H9 (cell line): ENCODE data around the gene ASPSCR1. TPM values are rescaled to one million over a fixed set of nuclear protein-coding genes. Genes with fewer than 3 reads are reported as not detected.

Source experiments
- DNase-seq: peaks from one replicate; pipeline ENCODE4 v3.0.0-alpha.2; 2017
- H2AFZ ChIP-seq: one replicate; pipeline ENCODE4 v1.6.1; 2013; ENCODE audit warnings: mild to moderate bottlenecking, low read length, control low read depth, moderate library complexity
- H2AK5ac ChIP-seq: 2 replicates; pipeline ENCODE4 v1.6.1; 2013; ENCODE audit warnings: low read length, control low read depth, mixed read lengths; ENCODE audit not compliant: insufficient read length
- H2BK120ac ChIP-seq: one replicate; pipeline ENCODE4 v1.6.1; 2013; ENCODE audit warnings: low read depth, mild to moderate bottlenecking, low read length, control low read depth, inconsistent platforms; ENCODE audit not compliant: poor library complexity, severe bottlenecking
- H2BK12ac ChIP-seq: 2 replicates; pipeline ENCODE4 v1.6.1; 2013; ENCODE audit warnings: low read length, control low read depth, mixed read lengths, low read depth; ENCODE audit not compliant: insufficient read length
- H2BK15ac ChIP-seq: 2 replicates; pipeline ENCODE4 v1.6.1; 2013; ENCODE audit warnings: low read depth, low read length, control low read depth
- H2BK20ac ChIP-seq: one replicate; pipeline ENCODE4 v1.6.1; 2013; ENCODE audit warnings: low read depth, mild to moderate bottlenecking, low read length, control low read depth, inconsistent platforms; ENCODE audit not compliant: poor library complexity, severe bottlenecking
- H2BK5ac ChIP-seq: 2 replicates; pipeline ENCODE4 v1.6.1; 2013; ENCODE audit warnings: low read length, control low read depth, mixed read lengths; ENCODE audit not compliant: insufficient read length
- H3K14ac ChIP-seq: 2 replicates; pipeline ENCODE4 v1.6.1; 2013; ENCODE audit warnings: low read length, control low read depth; ENCODE audit not compliant: insufficient read depth
- H3K18ac ChIP-seq: 2 replicates; pipeline ENCODE4 v1.6.1; 2013; ENCODE audit warnings: low read depth, mild to moderate bottlenecking, mixed read lengths, low read length, control low read depth; ENCODE audit not compliant: insufficient read length
- H3K23ac ChIP-seq: 2 replicates; pipeline ENCODE4 v1.6.1; 2013; ENCODE audit warnings: low read length, control low read depth, mixed read lengths, low read depth; ENCODE audit not compliant: insufficient read length
- H3K23me2 ChIP-seq: 2 replicates; pipeline ENCODE4 v1.6.1; 2013; ENCODE audit warnings: low read depth, mild to moderate bottlenecking, mixed read lengths, low read length, control low read depth; ENCODE audit not compliant: insufficient read length, poor library complexity, severe bottlenecking
- H3K27ac ChIP-seq: 2 replicates; pipeline ENCODE4 v1.5.1; 2013; ENCODE audit warnings: low read length, control low read depth, mixed read lengths, low read depth; ENCODE audit not compliant: insufficient read length
- H3K27me3 ChIP-seq: 2 replicates; pipeline ENCODE4 v1.6.1; 2013; ENCODE audit warnings: low read length, control low read depth, inconsistent platforms; ENCODE audit not compliant: insufficient read depth
- H3K4ac ChIP-seq: 2 replicates; pipeline ENCODE4 v1.6.1; 2013; ENCODE audit warnings: low read depth, mild to moderate bottlenecking, control low read depth, inconsistent platforms, low read length, moderate library complexity
- H3K4me1 ChIP-seq: 2 replicates; pipeline ENCODE4 v1.6.1; 2013; ENCODE audit warnings: low read length, control low read depth, inconsistent platforms; ENCODE audit not compliant: insufficient read depth
- H3K4me2 ChIP-seq: 2 replicates; pipeline ENCODE4 v1.6.1; 2013; ENCODE audit warnings: low read length, control low read depth, mixed read lengths; ENCODE audit not compliant: insufficient read length, insufficient read depth
- H3K56ac ChIP-seq: 2 replicates; pipeline ENCODE4 v1.6.1; 2013; ENCODE audit warnings: low read depth, mild to moderate bottlenecking, mixed read lengths, low read length, control low read depth; ENCODE audit not compliant: insufficient read length
- H3K79me1 ChIP-seq: 2 replicates; pipeline ENCODE4 v1.6.1; 2013; ENCODE audit warnings: low read depth, mild to moderate bottlenecking, moderate library complexity, low read length, control low read depth, inconsistent platforms; ENCODE audit not compliant: insufficient read depth, poor library complexity, severe bottlenecking
- H3K79me2 ChIP-seq: 2 replicates; pipeline ENCODE4 v1.6.1; 2013; ENCODE audit warnings: low read length, control low read depth, inconsistent platforms; ENCODE audit not compliant: insufficient read depth
- H3K9ac ChIP-seq: 2 replicates; pipeline ENCODE4 v1.6.1; 2013; ENCODE audit warnings: low read length, control low read depth, mixed read lengths; ENCODE audit not compliant: insufficient read length; ENCODE audit errors: extremely low read depth
- H3K9me3 ChIP-seq: one replicate; pipeline ENCODE4 v1.6.1; 2013; ENCODE audit warnings: low read depth, low read length, inconsistent platforms; ENCODE audit not compliant: control insufficient read depth
- H3T11ph ChIP-seq: one replicate; pipeline ENCODE4 v1.6.1; 2013; ENCODE audit warnings: mild to moderate bottlenecking, low read length, control low read depth, inconsistent platforms
- H4K20me1 ChIP-seq: one replicate; pipeline ENCODE4 v1.6.1; 2013; ENCODE audit not compliant: control insufficient read depth, insufficient read length, insufficient read depth
- H4K5ac ChIP-seq: 2 replicates; pipeline ENCODE4 v1.6.1; 2013; ENCODE audit warnings: low read depth, mild to moderate bottlenecking, mixed read lengths, low read length, control low read depth; ENCODE audit not compliant: insufficient read length
- H4K8ac ChIP-seq: replicated peaks from 2 replicates; pipeline ENCODE4 v1.6.1; 2013; ENCODE audit warnings: low read length, control low read depth, mixed read lengths, low read depth; ENCODE audit not compliant: insufficient read length
- H4K91ac ChIP-seq: 2 replicates; pipeline ENCODE4 v1.6.1; 2013; ENCODE audit warnings: low read depth, mild to moderate bottlenecking, moderate library complexity, mixed read lengths, low read length, control low read depth; ENCODE audit not compliant: insufficient read length
- H3K27ac Mint-ChIP-seq, 3 experiments: 2 replicates in 2 of 3; 3 replicates in 1 of 3; pipeline ENCODE4 v1.8.0; 2020 to 2021; ENCODE audit warnings: mixed read lengths in 3 of 3, mild to moderate bottlenecking in 1 of 3, moderate library complexity in 1 of 3
- H3K27me3 Mint-ChIP-seq: 2 replicates; pipeline ENCODE4 v1.8.0; 2021; ENCODE audit warnings: low read depth, mild to moderate bottlenecking, moderate library complexity, mixed read lengths
- H3K36me3 Mint-ChIP-seq, 3 experiments: 2 replicates in 2 of 3; 3 replicates in 1 of 3; pipeline ENCODE4 v1.8.0; 2020 to 2021; ENCODE audit warnings: low read depth in 3 of 3, mixed read lengths in 3 of 3; ENCODE audit not compliant: insufficient read depth in 1 of 3
- H3K4me1 Mint-ChIP-seq, 2 experiments: 2 replicates each; pipeline ENCODE4 v1.8.0; 2020; ENCODE audit warnings: mixed read lengths in 2 of 2
- H3K4me3 Mint-ChIP-seq, 2 experiments: 2 replicates in 1 of 2; 3 replicates in 1 of 2; pipeline ENCODE4 v1.8.0; 2020 to 2021; ENCODE audit warnings: mild to moderate bottlenecking in 2 of 2, mixed read lengths in 2 of 2, moderate library complexity in 1 of 2
- H3K9me3 Mint-ChIP-seq, 2 experiments: 2 replicates in 1 of 2; 3 replicates in 1 of 2; pipeline ENCODE4 v1.8.0; 2020; ENCODE audit warnings: mild to moderate bottlenecking in 2 of 2, mixed read lengths in 2 of 2, moderate library complexity in 1 of 2
- CTCF ChIP-seq: fragments of 200-600 bp; sonication (generic); conservative IDR thresholded peaks from 3 replicates; pipeline ENCODE4 v1.8.0; 2021; ENCODE audit warnings: antibody characterized with exemption, mild to moderate bottlenecking
- WGBS: extraction: QIAGEN DNeasy Blood & Tissue Kit; methylation state at CpG from one replicate; pipeline ENCODE4 v1.1.7; 2013; ENCODE audit warnings: missing lambda C conversion rate, low lambda C conversion rate, mixed read lengths; ENCODE audit not compliant: insufficient read length; ENCODE audit errors: extremely low coverage; 5-methylcytosine and 5-hydroxymethylcytosine counted together
- total RNA-seq: library from RNA; stranded (reverse); gene quantifications from 2 replicates; pipeline ENCODE4 v1.2.1, GENCODE V29; 2021

ASPSCR1 gene
- total RNA-seq, 1 experiment from 2014 or later = 50.9 TPM

DNA sequence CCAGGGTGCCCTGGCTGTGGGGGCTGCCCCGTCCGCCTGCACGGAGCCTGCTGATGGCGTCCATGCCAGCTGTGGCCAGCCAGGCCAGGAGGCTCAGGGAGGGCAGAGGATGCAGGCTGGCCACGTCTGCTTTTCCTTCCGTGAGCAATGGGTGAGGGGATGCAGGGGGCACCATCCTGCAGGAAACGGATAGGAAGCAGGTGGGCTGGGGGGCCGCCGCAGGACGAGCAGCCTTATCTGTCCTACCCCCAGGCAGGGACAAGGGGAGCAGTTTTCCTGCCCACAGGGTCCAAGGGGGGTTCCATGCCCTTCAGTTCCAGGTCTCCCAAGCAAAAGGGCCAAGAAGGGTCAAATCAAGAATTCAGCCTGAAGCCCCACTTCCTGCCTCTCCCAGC lies 81.4 kb downstream of the ASPSCR1 start:
- H2BK15ac ChIP-seq = no peak overlapping the region
- H3K9me3 ChIP-seq = no peaks in the 10 kb centered on the region
- no peak overlapping the region for H4K5ac ChIP-seq
- H3K36me3 Mint-ChIP-seq = peaks cover 6 to 48% (median 44%) of the 10 kb centered on the region in 3 experiments
- no peak overlapping the region for H3K18ac ChIP-seq
- H3K27me3 Mint-ChIP-seq = no peaks in the 10 kb centered on the region
- H2AFZ ChIP-seq = no peak overlapping the region
- no peak overlapping the region for H3T11ph ChIP-seq
- H3K79me1 ChIP-seq = no peaks in the 10 kb centered on the region
- no peak overlapping the region for H4K91ac ChIP-seq
- H3K79me2 ChIP-seq = no peaks in the 10 kb centered on the region
- H3K4me1 Mint-ChIP-seq = no peaks in the 10 kb centered on the region
- H4K8ac ChIP-seq = no peak overlapping the region
- H3K4me1 ChIP-seq = no peaks in the 10 kb centered on the region
- no peak overlapping the region for H3K4me2 ChIP-seq
- H3K23me2 ChIP-seq = no peaks in the 10 kb centered on the region
- H3K9me3 Mint-ChIP-seq = no peaks in the 10 kb centered on the region
- no peak overlapping the region for H2AK5ac ChIP-seq
- H3K4ac ChIP-seq = no peak overlapping the region
- no peak overlapping the region for H2BK12ac ChIP-seq
- DNase-seq = no peak
- H3K23ac ChIP-seq = no peak overlapping the region
- WGBS = no CpG with 5 or more reads among the region's 10 CpGs
- H4K20me1 ChIP-seq = peaks cover 3% of the 10 kb centered on the region
- no peak overlapping the region for H3K27ac Mint-ChIP-seq
- H2BK20ac ChIP-seq = no peak overlapping the region
- H2BK120ac ChIP-seq = no peak overlapping the region
- H3K4me3 Mint-ChIP-seq = no peak overlapping the region
- H3K27ac ChIP-seq = no peak overlapping the region
- no peak overlapping the region for H3K56ac ChIP-seq
- no peak overlapping the region for H3K9ac ChIP-seq
- no peaks in the 10 kb centered on the region for H3K27me3 ChIP-seq
- no peak overlapping the region for H3K14ac ChIP-seq
- no peak overlapping the region for H2BK5ac ChIP-seq
- TF ChIP-seq CTCF = no peak
